Measurements from ENCODE around the gene KCNQ5. TPM values are rescaled to one million over a fixed set of nuclear protein-coding genes. Genes with fewer than 3 reads are reported as not detected.

Gene KCNQ5
- polyA plus RNA-seq, 1 donor (not counting 4 experiments of a cell fraction or from before 2014, with no cell fraction given): 3.4 TPM

- no peak for FAIRE-seq
- Histone ChIP-seq H3K4me2 (ENCODE audit: control insufficient read depth, extremely low read depth, insufficient read depth, low read depth, low read length) (no peak overlapping the region), H3K4me3 (ENCODE audit: control insufficient read depth in 2 of 3, extremely low read depth in 1 of 3, insufficient read depth in 2 of 3, low read depth in 1 of 3, low read length in 3 of 3) (no peak overlapping the region), H3K4me1 (ENCODE audit: control insufficient read depth, extremely low read depth, insufficient read depth, low read length) (peaks cover 3% of the 10 kb centered on the region), H3K27me3 (ENCODE audit: control insufficient read depth, extremely low read depth, insufficient read depth, low read length) (no peaks in the 10 kb centered on the region), H4K20me1 (ENCODE audit: control insufficient read depth, extremely low read depth, insufficient read depth, low read length) (no peaks in the 10 kb centered on the region), H3K36me3 (ENCODE audit: control insufficient read depth in 2 of 2, extremely low read depth in 1 of 2, insufficient read depth in 2 of 2, low read length in 2 of 2) (no peaks in the 10 kb centered on the region), H2AFZ (ENCODE audit: control insufficient read depth, low read length) (no peak overlapping the region), H3K27ac (ENCODE audit: control insufficient read depth, insufficient read depth, low read length) (no peak overlapping the region), H3K79me2 (ENCODE audit: control insufficient read depth, insufficient read depth, low read length) (no peaks in the 10 kb centered on the region), H3K9me1 (ENCODE audit: control insufficient read depth, extremely low read depth, insufficient read depth, low read length) (no peaks in the 10 kb centered on the region), H3K9me3 (ENCODE audit: control insufficient read depth, low read depth, low read length) (no peaks in the 10 kb centered on the region), H3K9ac (ENCODE audit: control insufficient read depth, extremely low read depth, insufficient read depth, low read length) (no peak overlapping the region)
- TF ChIP-seq EZH2 (IDR thresholded peaks at IDR 0.05; ENCODE audit: low read length) (no peak), CTCF (optimal IDR thresholded peaks at IDR 0.05 in 1 of 3, IDR thresholded peaks at IDR 0.05 in 1 of 3, conservative IDR thresholded peaks at IDR 0.05 in 1 of 3; ENCODE audit: extremely low read depth in 1 of 3, insufficient read depth in 2 of 3, low read length in 3 of 3) (no peak)
- dilution Hi-C loops (cut with MboI; ENCODE audit: extremely low pct_ligation_motif_present, low sequenced_read_pairs): no loop called here
- DNase-seq (ENCODE audit: low read depth, low spot score): no peak
Measured at GRCh38 chr6:73227606-73228255, 605.9 kb downstream of the KCNQ5 start.

GRCh38 chr6:73231986-73232391, 610.1 kb downstream of the KCNQ5 start:
- no peak overlapping the region for H3K4me3 ChIP-seq (ENCODE audit: control insufficient read depth in 2 of 3, extremely low read depth in 1 of 3, insufficient read depth in 2 of 3, low read depth in 1 of 3, low read length in 3 of 3)
- peaks cover 21% of the 10 kb centered on the region for H3K4me1 ChIP-seq (ENCODE audit: control insufficient read depth, extremely low read depth, insufficient read depth, low read length)
- H3K9me1 ChIP-seq (ENCODE audit: control insufficient read depth, extremely low read depth, insufficient read depth, low read length): no peaks in the 10 kb centered on the region
- H3K79me2 ChIP-seq (ENCODE audit: control insufficient read depth, insufficient read depth, low read length): no peaks in the 10 kb centered on the region
- TF ChIP-seq EZH2 (IDR thresholded peaks at IDR 0.05; ENCODE audit: low read length): no peak
- TF ChIP-seq CTCF (optimal IDR thresholded peaks at IDR 0.05 in 1 of 3, IDR thresholded peaks at IDR 0.05 in 1 of 3, conservative IDR thresholded peaks at IDR 0.05 in 1 of 3; ENCODE audit: extremely low read depth in 1 of 3, insufficient read depth in 2 of 3, low read length in 3 of 3): no peak
- DNase-seq (ENCODE audit: low read depth, low spot score) (no peak), FAIRE-seq (no peak)
- no peaks in the 10 kb centered on the region for H3K27me3 ChIP-seq (ENCODE audit: control insufficient read depth, extremely low read depth, insufficient read depth, low read length)
- no peaks in the 10 kb centered on the region for H3K9me3 ChIP-seq (ENCODE audit: control insufficient read depth, low read depth, low read length)
- dilution Hi-C loops (cut with MboI; ENCODE audit: extremely low pct_ligation_motif_present, low sequenced_read_pairs): no loop called here
- no peaks in the 10 kb centered on the region for H4K20me1 ChIP-seq (ENCODE audit: control insufficient read depth, extremely low read depth, insufficient read depth, low read length)
- H3K4me2 ChIP-seq (ENCODE audit: control insufficient read depth, extremely low read depth, insufficient read depth, low read depth, low read length): no peak overlapping the region
- H3K9ac ChIP-seq (ENCODE audit: control insufficient read depth, extremely low read depth, insufficient read depth, low read length): no peak overlapping the region
- no peak overlapping the region for H3K27ac ChIP-seq (ENCODE audit: control insufficient read depth, insufficient read depth, low read length)
- H3K36me3 ChIP-seq (ENCODE audit: control insufficient read depth in 2 of 2, extremely low read depth in 1 of 2, insufficient read depth in 2 of 2, low read length in 2 of 2): no peaks in the 10 kb centered on the region
- no peak overlapping the region for H2AFZ ChIP-seq (ENCODE audit: control insufficient read depth, low read length)

All from keratinocyte (primary cell).